Kidney epithelial cell (primary cell): ENCODE data around the gene SLX9. TPM values are rescaled to one million over a fixed set of nuclear protein-coding genes. Genes with fewer than 3 reads are reported as not detected.

Source experiments
- DNase-seq: peaks from one replicate; pipeline ENCODE4 v3.0.0-alpha.2; 2010; ENCODE audit warnings: low read depth
- H3K27me3 ChIP-seq: 2 replicates; pipeline ENCODE4 v1.6.0; 2011; ENCODE audit warnings: low read length; ENCODE audit not compliant: control insufficient read depth, insufficient read depth
- H3K36me3 ChIP-seq: 2 replicates; pipeline ENCODE4 v1.5.1; 2011; ENCODE audit warnings: low read length; ENCODE audit not compliant: control insufficient read depth, insufficient read depth
- H3K4me3 ChIP-seq: 2 replicates; pipeline ENCODE4 v1.5.1; 2011; ENCODE audit warnings: low read depth, mild to moderate bottlenecking, control low read depth, low read length
- CTCF ChIP-seq: IDR thresholded peaks from 2 replicates; pipeline ENCODE4 v1.5.1; 2011; ENCODE audit warnings: mild to moderate bottlenecking, moderate library complexity, low read length, control low read depth, inconsistent platforms; ENCODE audit not compliant: insufficient read depth, poor library complexity, severe bottlenecking
- total RNA-seq: library from RNA; depleted of rRNA; stranded (reverse); fragments of >200 nt; gene quantifications from 2 replicates; pipeline ENCODE4 v1.2.3, GENCODE V29; 2015

SLX9 gene
- total RNA-seq, 1 donor from 2014 or later, result 38.6 TPM

- Histone ChIP-seq H3K27me3 (peaks cover 2% of the 10 kb centered on the region), H3K4me3 (no peak overlapping the region), H3K36me3 (no peaks in the 10 kb centered on the region)
- TF ChIP-seq CTCF, result no peak
- DNase-seq, result no peak
Measured at GRCh38 chr21:45017039-45017960, 77.5 kb downstream of the SLX9 start.

GRCh38 chr21:45018131-45019075 is 78.6 kb downstream of the SLX9 start:
- no peak for DNase-seq
- no peak for TF ChIP-seq CTCF
- peaks cover 2% of the 10 kb centered on the region for H3K27me3 ChIP-seq

GRCh38 chr21:45019076-45019886 is 79.5 kb downstream of the SLX9 start:
- H3K4me3 ChIP-seq, result peak overlapping the region; percentile 7
- DNase-seq, result no peak
- peaks cover 2% of the 10 kb centered on the region for H3K27me3 ChIP-seq
- no peaks in the 10 kb centered on the region for H3K36me3 ChIP-seq
- TF ChIP-seq CTCF, result no peak

More at GRCh38 chr21:45018131-45019075, 78.6 kb downstream of the SLX9 start:
- Histone ChIP-seq H3K4me3 (peak overlapping the region; percentile 31), H3K36me3 (no peaks in the 10 kb centered on the region)

- Histone ChIP-seq H3K27me3 (peaks cover 2% of the 10 kb centered on the region), H3K36me3 (no peaks in the 10 kb centered on the region), H3K4me3 (no peak overlapping the region)
- TF ChIP-seq CTCF, result no peak
- DNase-seq, result no peak
Measured at GRCh38 chr21:45019887-45020537, 80.2 kb downstream of the SLX9 start.
